GM23338 (cell line): Measurements from ENCODE around the gene RAD51B. TPM values are rescaled to one million over a fixed set of nuclear protein-coding genes. Genes with fewer than 3 reads are reported as not detected.

Source experiments
- ATAC-seq: fragments of 200-7000 bp; cut with Tn5 transposase; 3 replicates; pipeline ENCODE4 v1.9.1; 2020
- DNase-seq: peaks from one replicate; pipeline ENCODE4 v3.0.0-alpha.2; 2015; ENCODE audit warnings: low spot score
- H2AFZ ChIP-seq: fragments of 200-600 bp; sonication (generic); 2 replicates; pipeline ENCODE4 v1.8.0; 2016; ENCODE audit warnings: antibody characterized with exemption, mild to moderate bottlenecking, moderate library complexity
- H3F3A ChIP-seq: fragments of 200-600 bp; sonication (generic); replicated peaks from 2 replicates; pipeline ENCODE4 v1.8.0; 2017; ENCODE audit warnings: antibody characterized with exemption, mixed run types, low read depth
- H3K27ac ChIP-seq: fragments of 200-600 bp; sonication (generic); 2 replicates; pipeline ENCODE4 v1.6.1; 2016; ENCODE audit warnings: low read depth
- H3K27me3 ChIP-seq: fragments of 200-600 bp; sonication (generic); 2 replicates; pipeline ENCODE4 v1.8.0; 2016; ENCODE audit warnings: mild to moderate bottlenecking, mixed run types, moderate library complexity; ENCODE audit not compliant: insufficient read depth
- H3K36me3 ChIP-seq: fragments of 200-600 bp; sonication (generic); 2 replicates; pipeline ENCODE4 v1.8.0; 2016; ENCODE audit warnings: mild to moderate bottlenecking; ENCODE audit not compliant: insufficient read depth
- H3K4me1 ChIP-seq: fragments of 200-600 bp; sonication (generic); 2 replicates; pipeline ENCODE4 v1.8.0; 2016; ENCODE audit warnings: mild to moderate bottlenecking, moderate library complexity; ENCODE audit not compliant: insufficient read depth
- H3K4me2 ChIP-seq: fragments of 200-600 bp; sonication (generic); 2 replicates; pipeline ENCODE4 v1.7.1; 2017; ENCODE audit warnings: mixed run types
- H3K4me3 ChIP-seq: fragments of 200-600 bp; sonication (generic); 2 replicates; pipeline ENCODE4 v1.6.1; 2016; ENCODE audit warnings: mixed run types
- H3K79me2 ChIP-seq: fragments of 200-600 bp; sonication (generic); replicated peaks from 2 replicates; pipeline ENCODE4 v1.8.0; 2017; ENCODE audit warnings: mild to moderate bottlenecking; ENCODE audit not compliant: insufficient read depth
- H3K9me2 ChIP-seq: fragments of 200-600 bp; sonication (generic); 2 replicates; pipeline ENCODE4 v1.8.0; 2017; ENCODE audit not compliant: insufficient read depth
- H4K20me1 ChIP-seq: fragments of 200-600 bp; sonication (generic); replicated peaks from 2 replicates; pipeline ENCODE4 v1.8.0; 2017; ENCODE audit warnings: mild to moderate bottlenecking; ENCODE audit not compliant: insufficient read depth
- H3K27ac Mint-ChIP-seq: 2 replicates; pipeline ENCODE4 v1.8.0; 2020; ENCODE audit warnings: inconsistent platforms, mild to moderate bottlenecking, moderate library complexity, mixed read lengths
- H3K27me3 Mint-ChIP-seq: 3 replicates; pipeline ENCODE4 v1.8.0; 2022; ENCODE audit warnings: low read depth, mild to moderate bottlenecking, moderate library complexity, mixed read lengths, inconsistent platforms; ENCODE audit not compliant: insufficient read depth, poor library complexity
- H3K36me3 Mint-ChIP-seq: 3 replicates; pipeline ENCODE4 v1.8.0; 2021; ENCODE audit warnings: low read depth, mild to moderate bottlenecking, inconsistent platforms, moderate library complexity, mixed read lengths
- H3K4me1 Mint-ChIP-seq: 3 replicates; pipeline ENCODE4 v1.8.0; 2020; ENCODE audit warnings: mild to moderate bottlenecking, inconsistent platforms, mixed read lengths
- H3K4me3 Mint-ChIP-seq: 3 replicates; pipeline ENCODE4 v1.8.0; 2021; ENCODE audit warnings: moderate library complexity, mild to moderate bottlenecking, inconsistent platforms, mixed read lengths
- H3K9me3 Mint-ChIP-seq: 3 replicates; pipeline ENCODE4 v1.8.0; 2020; ENCODE audit warnings: moderate library complexity, mild to moderate bottlenecking, inconsistent platforms, mixed read lengths
- EZH2phosphoT487 ChIP-seq: fragments of 200-600 bp; sonication (generic); IDR thresholded peaks from one replicate; pipeline ENCODE4 v1.8.1; 2018; ENCODE audit warnings: antibody characterized with exemption; ENCODE audit not compliant: unreplicated experiment
- NANOG ChIP-seq: IDR thresholded peaks from 2 replicates; pipeline ENCODE4 v1.6.1; 2016; ENCODE audit warnings: antibody characterized with exemption, borderline replicate concordance
- POLR2AphosphoS5 ChIP-seq: IDR thresholded peaks from 2 replicates; pipeline ENCODE4 v1.6.1; 2016; ENCODE audit warnings: antibody characterized with exemption, low read depth
- ZNF114 ChIP-seq: fragments of 250-450 bp; sonication (Bioruptor Pico); IDR thresholded peaks from 2 replicates; pipeline ENCODE4 v1.5.0; 2020; ENCODE audit warnings: mild to moderate bottlenecking, moderate library complexity
- ZNF331 ChIP-seq: fragments of 250-450 bp; sonication (Bioruptor Pico); IDR thresholded peaks from 2 replicates; pipeline ENCODE4 v1.5.0; 2020; ENCODE audit warnings: low read depth, mild to moderate bottlenecking, moderate library complexity
- ZNF462 ChIP-seq: fragments of 250-450 bp; sonication (Bioruptor Pico); IDR thresholded peaks from 2 replicates; pipeline ENCODE4 v1.5.0; 2020; ENCODE audit warnings: mild to moderate bottlenecking, moderate library complexity
- polyA plus RNA-seq: library from polyadenylated mRNA; unstranded; fragments of >200 nt; fragmentation: Nextera tagmentation; extraction: Ambion mirVana; gene quantifications from 2 replicates; pipeline ENCODE4 v1.2.1, GENCODE V29; 2016
- total RNA-seq: library from RNA; depleted of rRNA; stranded (reverse); fragments of >200 nt; shearing (Covaris generic); gene quantifications from 2 replicates; pipeline ENCODE4 v1.2.3, GENCODE V29; 2014
- TF ChIP-seq, protein P1 (sequence below): IDR thresholded peaks from one replicate; pipeline ENCODE4 v1.6.1; 2018; ENCODE audit warnings: antibody characterized with exemption; ENCODE audit not compliant: unreplicated experiment

The RAD51B gene
- total and polyA plus RNA-seq, 2 experiments from 2014 or later, result 15.7 to 29.1 TPM

DNA sequence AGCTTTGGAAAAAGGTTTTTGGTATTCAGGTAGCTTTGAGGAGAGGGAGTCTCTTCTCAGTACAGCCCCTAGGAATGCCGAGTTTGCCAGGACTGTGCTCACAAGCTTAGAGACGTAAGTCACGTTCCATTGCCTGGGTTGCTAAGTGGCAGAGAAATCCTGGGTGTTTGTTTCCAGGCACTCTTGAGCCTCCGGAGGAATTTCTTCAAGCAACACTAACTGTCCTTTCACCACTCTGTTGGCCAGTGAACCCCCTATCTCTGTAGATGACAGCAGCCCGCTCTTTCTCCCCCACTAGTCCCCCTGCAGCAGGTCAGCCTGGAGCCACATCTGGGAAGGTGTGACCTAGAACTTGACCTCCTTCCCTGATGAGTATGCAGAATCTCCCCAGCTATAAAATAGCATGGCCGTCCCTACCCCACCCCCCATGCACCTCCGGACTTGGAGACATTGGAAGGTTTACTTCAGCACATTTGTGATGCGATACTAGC, 810.5 kb downstream of the RAD51B start:
- Histone ChIP-seq H3K27ac (no peak overlapping the region), H4K20me1 (no peaks in the 10 kb centered on the region), H3F3A (no peaks in the 10 kb centered on the region), H3K79me2 (no peaks in the 10 kb centered on the region), H3K4me2 (no peak overlapping the region), H3K36me3 (no peaks in the 10 kb centered on the region), H2AFZ (no peak overlapping the region), H3K4me3 (no peak overlapping the region), H3K4me1 (peaks cover 13% of the 10 kb centered on the region), H3K9me2 (no peaks in the 10 kb centered on the region), H3K27me3 (no peaks in the 10 kb centered on the region)
- ATAC-seq, result no peak
- H3K4me3 Mint-ChIP-seq, result no peak overlapping the region
- H3K27ac Mint-ChIP-seq, result no peak overlapping the region
- H3K9me3 Mint-ChIP-seq, result no peaks in the 10 kb centered on the region
- no peak for TF ChIP-seq POLR2AphosphoS5
- TF ChIP-seq, protein P1, sequence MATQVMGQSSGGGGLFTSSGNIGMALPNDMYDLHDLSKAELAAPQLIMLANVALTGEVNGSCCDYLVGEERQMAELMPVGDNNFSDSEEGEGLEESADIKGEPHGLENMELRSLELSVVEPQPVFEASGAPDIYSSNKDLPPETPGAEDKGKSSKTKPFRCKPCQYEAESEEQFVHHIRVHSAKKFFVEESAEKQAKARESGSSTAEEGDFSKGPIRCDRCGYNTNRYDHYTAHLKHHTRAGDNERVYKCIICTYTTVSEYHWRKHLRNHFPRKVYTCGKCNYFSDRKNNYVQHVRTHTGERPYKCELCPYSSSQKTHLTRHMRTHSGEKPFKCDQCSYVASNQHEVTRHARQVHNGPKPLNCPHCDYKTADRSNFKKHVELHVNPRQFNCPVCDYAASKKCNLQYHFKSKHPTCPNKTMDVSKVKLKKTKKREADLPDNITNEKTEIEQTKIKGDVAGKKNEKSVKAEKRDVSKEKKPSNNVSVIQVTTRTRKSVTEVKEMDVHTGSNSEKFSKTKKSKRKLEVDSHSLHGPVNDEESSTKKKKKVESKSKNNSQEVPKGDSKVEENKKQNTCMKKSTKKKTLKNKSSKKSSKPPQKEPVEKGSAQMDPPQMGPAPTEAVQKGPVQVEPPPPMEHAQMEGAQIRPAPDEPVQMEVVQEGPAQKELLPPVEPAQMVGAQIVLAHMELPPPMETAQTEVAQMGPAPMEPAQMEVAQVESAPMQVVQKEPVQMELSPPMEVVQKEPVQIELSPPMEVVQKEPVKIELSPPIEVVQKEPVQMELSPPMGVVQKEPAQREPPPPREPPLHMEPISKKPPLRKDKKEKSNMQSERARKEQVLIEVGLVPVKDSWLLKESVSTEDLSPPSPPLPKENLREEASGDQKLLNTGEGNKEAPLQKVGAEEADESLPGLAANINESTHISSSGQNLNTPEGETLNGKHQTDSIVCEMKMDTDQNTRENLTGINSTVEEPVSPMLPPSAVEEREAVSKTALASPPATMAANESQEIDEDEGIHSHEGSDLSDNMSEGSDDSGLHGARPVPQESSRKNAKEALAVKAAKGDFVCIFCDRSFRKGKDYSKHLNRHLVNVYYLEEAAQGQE, result no peak
- DNase-seq, result no peak
- H3K36me3 Mint-ChIP-seq, result no peaks in the 10 kb centered on the region; the same call in 2 of the 3 replicates
- H3K4me1 Mint-ChIP-seq, result peaks cover 31% of the 10 kb centered on the region
- H3K27me3 Mint-ChIP-seq, result peaks cover 22% of the 10 kb centered on the region

DNA sequence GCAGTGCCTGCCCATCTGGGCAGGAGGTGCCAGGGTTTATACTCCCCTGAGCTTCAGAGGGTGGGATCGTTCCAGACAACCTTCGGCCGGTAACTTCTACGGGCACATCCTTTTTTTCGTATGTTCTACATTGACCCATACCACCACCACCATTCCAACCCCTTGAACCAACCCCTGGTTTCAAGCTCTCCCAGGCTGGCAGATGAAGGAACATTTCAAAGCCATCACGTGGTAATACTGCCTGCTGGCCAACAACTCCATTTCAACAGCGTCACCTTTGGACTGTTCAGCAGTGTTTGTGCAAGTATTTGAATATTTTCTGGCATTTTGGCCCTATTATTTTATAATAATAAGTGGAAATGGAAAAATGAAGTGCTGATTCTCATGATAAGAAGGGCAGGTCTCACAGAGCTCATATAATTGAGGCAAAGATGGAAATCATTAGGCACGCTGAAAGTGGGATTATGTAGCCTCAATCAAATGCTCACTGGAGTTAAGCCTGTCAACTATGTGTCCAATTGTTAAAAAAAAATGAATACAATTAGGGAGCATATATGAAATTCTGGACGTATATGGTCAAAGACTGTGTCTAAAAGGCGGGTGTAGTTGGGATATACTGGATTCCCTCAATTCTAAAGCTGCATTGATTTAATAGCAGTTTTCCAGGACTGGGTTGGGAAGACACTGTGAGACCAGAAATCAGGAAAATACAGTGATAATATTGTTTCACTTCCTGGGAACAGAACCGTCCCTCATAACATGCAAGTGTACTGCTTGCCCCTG, 811.2 kb downstream of the RAD51B start:
- no peak overlapping the region for H3K4me3 Mint-ChIP-seq
- no peaks in the 10 kb centered on the region for H3K36me3 ChIP-seq
- no peaks in the 10 kb centered on the region for H3K9me2 ChIP-seq
- no peak overlapping the region for H3K4me2 ChIP-seq
- H3K27ac ChIP-seq, result no peak overlapping the region
- H3K27ac Mint-ChIP-seq, result no peak overlapping the region
- no peak overlapping the region for H2AFZ ChIP-seq
- H3K9me3 Mint-ChIP-seq, result no peaks in the 10 kb centered on the region
- no peaks in the 10 kb centered on the region for H4K20me1 ChIP-seq
- H3K27me3 ChIP-seq, result no peaks in the 10 kb centered on the region
- H3F3A ChIP-seq, result no peaks in the 10 kb centered on the region
- no peak overlapping the region for H3K4me3 ChIP-seq
- H3K79me2 ChIP-seq, result no peaks in the 10 kb centered on the region
- peaks cover 13% of the 10 kb centered on the region for H3K4me1 ChIP-seq
- ATAC-seq, result no peak
- H3K36me3 Mint-ChIP-seq, result no peaks in the 10 kb centered on the region; the same call in 2 of the 3 replicates
- H3K27me3 Mint-ChIP-seq, result peaks cover 18% of the 10 kb centered on the region
- peaks cover 32% of the 10 kb centered on the region for H3K4me1 Mint-ChIP-seq
- DNase-seq, result no peak
- TF ChIP-seq ZNF114 (CRISPR knock-in tag) (no peak), ZNF331 (no peak), ZNF462 (CRISPR knock-in tag) (no peak), NANOG (no peak), EZH2phosphoT487 (no peak)
- TF ChIP-seq, protein P1, result no peak
